Fibroblast of mammary gland (primary cell): ENCODE results near the gene PTPRM.

ENCODE experiments used
- DNase-seq: peaks from one replicate; pipeline ENCODE4 v3.0.0-alpha.2; 2010; ENCODE audit warnings: low read depth
- H3K4me3 ChIP-seq: 2 replicates; pipeline ENCODE4 v1.5.1; 2011; ENCODE audit warnings: low read depth, mild to moderate bottlenecking, low read length, moderate library complexity; ENCODE audit not compliant: control insufficient read depth
- CTCF ChIP-seq: conservative IDR thresholded peaks from 2 replicates; pipeline ENCODE4 v1.5.1; 2011; ENCODE audit warnings: low read depth, low read length, inconsistent platforms; ENCODE audit not compliant: control insufficient read depth, insufficient read depth

The PTPRM gene

GRCh38 chr18:7618891-7619442 is 51.9 kb downstream of the PTPRM start:
- DNase-seq: no peak

GRCh38 chr18:7619676-7620075 is 52.6 kb downstream of the PTPRM start:
- no peak for TF ChIP-seq CTCF
- no peak overlapping the region for H3K4me3 ChIP-seq
- no peak for DNase-seq

More at GRCh38 chr18:7618891-7619442, 51.9 kb downstream of the PTPRM start:
- TF ChIP-seq CTCF: no peak
- no peak overlapping the region for H3K4me3 ChIP-seq

- no peak for TF ChIP-seq CTCF
- no peak for DNase-seq
- no peak overlapping the region for H3K4me3 ChIP-seq
Measured at GRCh38 chr18:7622721-7623120, 55.6 kb downstream of the PTPRM start.

GRCh38 chr18:7623681-7624080 is 56.6 kb downstream of the PTPRM start:
- no peak for TF ChIP-seq CTCF
- H3K4me3 ChIP-seq: no peak overlapping the region
- DNase-seq: no peak

GRCh38 chr18:7624697-7625096 is 57.6 kb downstream of the PTPRM start:
- DNase-seq: no peak
- H3K4me3 ChIP-seq: no peak overlapping the region
- no peak for TF ChIP-seq CTCF

- no peak overlapping the region for H3K4me3 ChIP-seq
- no peak for TF ChIP-seq CTCF
- no peak for DNase-seq
Measured at GRCh38 chr18:7626175-7626921, 59.2 kb downstream of the PTPRM start.
